WTC11 (cell line): ENCODE data around the gene ETV1. TPM values are rescaled to one million over a fixed set of nuclear protein-coding genes. Genes with fewer than 3 reads are reported as not detected.

Source experiments
- ATAC-seq: fragments of 200-7000 bp; cut with Tn5 transposase; 2 replicates; pipeline ENCODE4 v1.10.0; 2021; ENCODE audit warnings: mild to moderate bottlenecking, moderate library complexity
- CTCF ChIA-PET: fragments of 300-600 bp; sonication (Branson Sonifier 250); formaldehyde crosslinking; loops from one replicate; lab custom pipeline; 2021; ENCODE audit warnings: antibody characterized with exemption; lab: Charles Lee
- POLR2A ChIA-PET: fragments of 350-600 bp; sonication (Branson Sonifier 250); formaldehyde crosslinking; loops from one replicate; lab custom pipeline; 2021; ENCODE audit warnings: antibody characterized with exemption; lab: Charles Lee
- DNase-seq: peaks from one replicate; pipeline ENCODE4 v3.0.0; 2021; ENCODE audit warnings: low spot score
- H3K27ac Mint-ChIP-seq: 2 replicates; pipeline ENCODE4 v1.8.0; 2021; ENCODE audit warnings: mixed read lengths
- H3K27me3 Mint-ChIP-seq: 2 replicates; pipeline ENCODE4 v1.8.0; 2021; ENCODE audit warnings: low read depth, mild to moderate bottlenecking, moderate library complexity, mixed read lengths
- H3K36me3 Mint-ChIP-seq: 2 replicates; pipeline ENCODE4 v1.8.0; 2021; ENCODE audit warnings: mixed read lengths
- H3K4me1 Mint-ChIP-seq: 2 replicates; pipeline ENCODE4 v1.8.0; 2022; ENCODE audit warnings: mixed read lengths
- H3K4me3 Mint-ChIP-seq: 2 replicates; pipeline ENCODE4 v1.8.0; 2021; ENCODE audit warnings: mild to moderate bottlenecking, moderate library complexity, mixed read lengths
- H3K9me3 Mint-ChIP-seq: 2 replicates; pipeline ENCODE4 v1.8.0; 2021; ENCODE audit warnings: mixed read lengths
- CREB1 ChIP-seq: sonication (generic); formaldehyde crosslinking; IDR thresholded peaks from 2 replicates; pipeline ENCODE4 v1.8.0; 2023; ENCODE audit warnings: mild to moderate bottlenecking, missing genetic modification reagents
- FOXJ3 ChIP-seq: sonication (generic); formaldehyde crosslinking; IDR thresholded peaks from 2 replicates; pipeline ENCODE4 v1.9.0; 2021; ENCODE audit warnings: missing genetic modification reagents, mild to moderate bottlenecking, borderline replicate concordance
- HMGA2 ChIP-seq: fragments of 250-450 bp; sonication (Bioruptor Pico); IDR thresholded peaks from 2 replicates; pipeline ENCODE4 v1.4.0; 2021; ENCODE audit warnings: mild to moderate bottlenecking, moderate library complexity
- IRF1 ChIP-seq: sonication (generic); formaldehyde crosslinking; IDR thresholded peaks from 2 replicates; pipeline ENCODE4 v1.8.0; 2023; ENCODE audit warnings: missing genetic modification reagents
- JAZF1 ChIP-seq: fragments of 250-450 bp; sonication (Bioruptor Pico); IDR thresholded peaks from 2 replicates; pipeline ENCODE4 v1.9.0; 2021; ENCODE audit warnings: moderate library complexity, mild to moderate bottlenecking, inconsistent platforms
- MYBL2 ChIP-seq: sonication (generic); formaldehyde crosslinking; IDR thresholded peaks from 2 replicates; pipeline ENCODE4 v1.8.1; 2023; ENCODE audit warnings: mild to moderate bottlenecking, moderate library complexity, missing genetic modification reagents
- NR1H2 ChIP-seq: sonication (generic); formaldehyde crosslinking; IDR thresholded peaks from 2 replicates; pipeline ENCODE4 v1.9.0; 2021; ENCODE audit warnings: mild to moderate bottlenecking, moderate library complexity, missing genetic modification reagents
- PRRX2 ChIP-seq: fragments of 250-450 bp; sonication (Bioruptor Pico); IDR thresholded peaks from 2 replicates; pipeline ENCODE4 v1.8.0; 2021; ENCODE audit warnings: mild to moderate bottlenecking
- SMAD4 ChIP-seq: sonication (generic); formaldehyde crosslinking; IDR thresholded peaks from 2 replicates; pipeline ENCODE4 v1.8.0; 2022; ENCODE audit warnings: mild to moderate bottlenecking, missing genetic modification reagents
- TEAD4 ChIP-seq: sonication (generic); formaldehyde crosslinking; IDR thresholded peaks from 2 replicates; pipeline ENCODE4 v1.8.0; 2022; ENCODE audit warnings: mild to moderate bottlenecking, missing genetic modification reagents
- TP53 ChIP-seq: sonication (generic); formaldehyde crosslinking; IDR thresholded peaks from 2 replicates; pipeline ENCODE4 v1.8.1; 2023; ENCODE audit warnings: mild to moderate bottlenecking, missing genetic modification reagents
- USF1 ChIP-seq: sonication (generic); formaldehyde crosslinking; IDR thresholded peaks from 2 replicates; pipeline ENCODE4 v1.8.0; 2022; ENCODE audit warnings: mild to moderate bottlenecking, missing genetic modification reagents
- ZNF317 ChIP-seq: sonication (generic); formaldehyde crosslinking; IDR thresholded peaks from 2 replicates; pipeline ENCODE4 v1.8.1; 2023; ENCODE audit warnings: low read depth, mild to moderate bottlenecking, moderate library complexity, missing genetic modification reagents, borderline replicate concordance
- ZNF423 ChIP-seq: fragments of 250-450 bp; sonication (Bioruptor Pico); IDR thresholded peaks from 2 replicates; pipeline ENCODE4 v2.1.2; 2022; ENCODE audit warnings: mild to moderate bottlenecking, moderate library complexity
- total RNA-seq: library from RNA; stranded (reverse); gene quantifications from 3 replicates; pipeline ENCODE4 v1.2.3, GENCODE V29; 2021
- TF ChIP-seq, protein P1 (sequence below): sonication (generic); formaldehyde crosslinking; conservative IDR thresholded peaks from 2 replicates; pipeline ENCODE4 v1.8.1; 2023; ENCODE audit warnings: mild to moderate bottlenecking, low read depth, missing genetic modification reagents, moderate library complexity
- TF ChIP-seq, protein P2 (sequence below): sonication (generic); formaldehyde crosslinking; IDR thresholded peaks from 2 replicates; pipeline ENCODE4 v1.8.1; 2022; ENCODE audit warnings: low read depth, mild to moderate bottlenecking, moderate library complexity, missing genetic modification reagents, borderline replicate concordance
- TF ChIP-seq, protein P3 (sequence below): sonication (generic); formaldehyde crosslinking; IDR thresholded peaks from 2 replicates; pipeline ENCODE4 v1.8.1; 2023; ENCODE audit warnings: mild to moderate bottlenecking, missing genetic modification reagents, moderate library complexity
- TF ChIP-seq, protein P4 (sequence below): sonication (generic); formaldehyde crosslinking; IDR thresholded peaks from 2 replicates; pipeline ENCODE4 v1.8.1; 2023; ENCODE audit warnings: mild to moderate bottlenecking, missing genetic modification reagents, borderline replicate concordance
- TF ChIP-seq, protein P5 (sequence below): fragments of 250-450 bp; sonication (Bioruptor Pico); IDR thresholded peaks from 2 replicates; pipeline ENCODE4 v1.8.0; 2021; ENCODE audit warnings: mild to moderate bottlenecking

The ETV1 gene
- total RNA-seq, 1 experiment from 2014 or later, result 76.6 TPM

GRCh38 chr7:13953368-13953767 is 36.1 kb downstream of the ETV1 start:
- TF ChIP-seq JAZF1 (no peak), HMGA2 (CRISPR knock-in tag) (no peak), MYBL2 (CRISPR knock-in tag) (no peak), FOXJ3 (CRISPR knock-in tag) (no peak), PRRX2 (CRISPR knock-in tag) (no peak), USF1 (CRISPR knock-in tag) (no peak)
- TF ChIP-seq, protein P1, sequence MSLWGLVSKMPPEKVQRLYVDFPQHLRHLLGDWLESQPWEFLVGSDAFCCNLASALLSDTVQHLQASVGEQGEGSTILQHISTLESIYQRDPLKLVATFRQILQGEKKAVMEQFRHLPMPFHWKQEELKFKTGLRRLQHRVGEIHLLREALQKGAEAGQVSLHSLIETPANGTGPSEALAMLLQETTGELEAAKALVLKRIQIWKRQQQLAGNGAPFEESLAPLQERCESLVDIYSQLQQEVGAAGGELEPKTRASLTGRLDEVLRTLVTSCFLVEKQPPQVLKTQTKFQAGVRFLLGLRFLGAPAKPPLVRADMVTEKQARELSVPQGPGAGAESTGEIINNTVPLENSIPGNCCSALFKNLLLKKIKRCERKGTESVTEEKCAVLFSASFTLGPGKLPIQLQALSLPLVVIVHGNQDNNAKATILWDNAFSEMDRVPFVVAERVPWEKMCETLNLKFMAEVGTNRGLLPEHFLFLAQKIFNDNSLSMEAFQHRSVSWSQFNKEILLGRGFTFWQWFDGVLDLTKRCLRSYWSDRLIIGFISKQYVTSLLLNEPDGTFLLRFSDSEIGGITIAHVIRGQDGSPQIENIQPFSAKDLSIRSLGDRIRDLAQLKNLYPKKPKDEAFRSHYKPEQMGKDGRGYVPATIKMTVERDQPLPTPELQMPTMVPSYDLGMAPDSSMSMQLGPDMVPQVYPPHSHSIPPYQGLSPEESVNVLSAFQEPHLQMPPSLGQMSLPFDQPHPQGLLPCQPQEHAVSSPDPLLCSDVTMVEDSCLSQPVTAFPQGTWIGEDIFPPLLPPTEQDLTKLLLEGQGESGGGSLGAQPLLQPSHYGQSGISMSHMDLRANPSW, result no peak
- TF ChIP-seq, protein P2, sequence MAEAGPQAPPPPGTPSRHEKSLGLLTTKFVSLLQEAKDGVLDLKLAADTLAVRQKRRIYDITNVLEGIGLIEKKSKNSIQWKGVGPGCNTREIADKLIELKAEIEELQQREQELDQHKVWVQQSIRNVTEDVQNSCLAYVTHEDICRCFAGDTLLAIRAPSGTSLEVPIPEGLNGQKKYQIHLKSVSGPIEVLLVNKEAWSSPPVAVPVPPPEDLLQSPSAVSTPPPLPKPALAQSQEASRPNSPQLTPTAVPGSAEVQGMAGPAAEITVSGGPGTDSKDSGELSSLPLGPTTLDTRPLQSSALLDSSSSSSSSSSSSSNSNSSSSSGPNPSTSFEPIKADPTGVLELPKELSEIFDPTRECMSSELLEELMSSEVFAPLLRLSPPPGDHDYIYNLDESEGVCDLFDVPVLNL (CRISPR knock-in tag), result no peak
- TF ChIP-seq, protein P3, sequence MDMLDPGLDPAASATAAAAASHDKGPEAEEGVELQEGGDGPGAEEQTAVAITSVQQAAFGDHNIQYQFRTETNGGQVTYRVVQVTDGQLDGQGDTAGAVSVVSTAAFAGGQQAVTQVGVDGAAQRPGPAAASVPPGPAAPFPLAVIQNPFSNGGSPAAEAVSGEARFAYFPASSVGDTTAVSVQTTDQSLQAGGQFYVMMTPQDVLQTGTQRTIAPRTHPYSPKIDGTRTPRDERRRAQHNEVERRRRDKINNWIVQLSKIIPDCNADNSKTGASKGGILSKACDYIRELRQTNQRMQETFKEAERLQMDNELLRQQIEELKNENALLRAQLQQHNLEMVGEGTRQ (CRISPR knock-in tag), result no peak
- TF ChIP-seq, protein P4, sequence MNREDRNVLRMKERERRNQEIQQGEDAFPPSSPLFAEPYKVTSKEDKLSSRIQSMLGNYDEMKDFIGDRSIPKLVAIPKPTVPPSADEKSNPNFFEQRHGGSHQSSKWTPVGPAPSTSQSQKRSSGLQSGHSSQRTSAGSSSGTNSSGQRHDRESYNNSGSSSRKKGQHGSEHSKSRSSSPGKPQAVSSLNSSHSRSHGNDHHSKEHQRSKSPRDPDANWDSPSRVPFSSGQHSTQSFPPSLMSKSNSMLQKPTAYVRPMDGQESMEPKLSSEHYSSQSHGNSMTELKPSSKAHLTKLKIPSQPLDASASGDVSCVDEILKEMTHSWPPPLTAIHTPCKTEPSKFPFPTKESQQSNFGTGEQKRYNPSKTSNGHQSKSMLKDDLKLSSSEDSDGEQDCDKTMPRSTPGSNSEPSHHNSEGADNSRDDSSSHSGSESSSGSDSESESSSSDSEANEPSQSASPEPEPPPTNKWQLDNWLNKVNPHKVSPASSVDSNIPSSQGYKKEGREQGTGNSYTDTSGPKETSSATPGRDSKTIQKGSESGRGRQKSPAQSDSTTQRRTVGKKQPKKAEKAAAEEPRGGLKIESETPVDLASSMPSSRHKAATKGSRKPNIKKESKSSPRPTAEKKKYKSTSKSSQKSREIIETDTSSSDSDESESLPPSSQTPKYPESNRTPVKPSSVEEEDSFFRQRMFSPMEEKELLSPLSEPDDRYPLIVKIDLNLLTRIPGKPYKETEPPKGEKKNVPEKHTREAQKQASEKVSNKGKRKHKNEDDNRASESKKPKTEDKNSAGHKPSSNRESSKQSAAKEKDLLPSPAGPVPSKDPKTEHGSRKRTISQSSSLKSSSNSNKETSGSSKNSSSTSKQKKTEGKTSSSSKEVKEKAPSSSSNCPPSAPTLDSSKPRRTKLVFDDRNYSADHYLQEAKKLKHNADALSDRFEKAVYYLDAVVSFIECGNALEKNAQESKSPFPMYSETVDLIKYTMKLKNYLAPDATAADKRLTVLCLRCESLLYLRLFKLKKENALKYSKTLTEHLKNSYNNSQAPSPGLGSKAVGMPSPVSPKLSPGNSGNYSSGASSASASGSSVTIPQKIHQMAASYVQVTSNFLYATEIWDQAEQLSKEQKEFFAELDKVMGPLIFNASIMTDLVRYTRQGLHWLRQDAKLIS (CRISPR knock-in tag), result no peak
- Mint-ChIP-seq H3K27me3 (no peaks in the 10 kb centered on the region), H3K4me3 (no peak overlapping the region; the same call in 1 of the 2 replicates), H3K36me3 (peaks cover 9% of the 10 kb centered on the region), H3K4me1 (peaks cover 64% of the 10 kb centered on the region), H3K27ac (peak overlapping the region; percentile 37; the same call in 1 of the 2 replicates), H3K9me3 (no peaks in the 10 kb centered on the region)
- no peak for DNase-seq
- ChIA-PET CTCF (no interaction called here), POLR2A (no interaction called here)
- ATAC-seq, result peak; percentile 65

- POLR2A ChIA-PET, result no interaction called here
These were observed 36.5 kb downstream of the ETV1 start for GRCh38 chr7:13952921-13953320.

DNA sequence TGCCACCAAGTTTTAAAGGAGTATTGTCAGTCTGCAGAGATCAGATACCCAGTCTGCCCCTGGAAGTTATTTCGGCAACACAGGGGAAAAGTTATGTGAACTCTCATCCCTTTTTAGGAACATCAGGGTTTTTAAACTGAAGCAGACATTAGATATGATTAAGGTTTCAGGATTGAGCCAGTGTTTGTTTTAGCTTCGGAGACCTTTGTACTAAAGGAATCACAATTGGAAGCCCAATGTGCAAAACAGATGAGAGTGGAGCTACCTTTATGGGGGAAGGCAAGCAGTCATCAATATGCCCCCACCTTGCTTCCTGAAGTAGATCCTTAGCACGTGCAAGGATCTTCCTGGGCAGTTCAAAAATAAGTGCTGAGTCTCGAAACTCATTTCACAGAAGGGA is 39.5 kb downstream of the ETV1 start:
- POLR2A ChIA-PET, result interaction anchor here (0.6 kb wide), 1 partner anchor 18 kb away, joined by 4 read pairs; no protein-coding TSS in a partner anchor
- Mint-ChIP-seq H3K4me1 (peaks cover 71% of the 10 kb centered on the region), H3K4me3 (no peak overlapping the region), H3K36me3 (peaks cover 14% of the 10 kb centered on the region), H3K9me3 (no peaks in the 10 kb centered on the region), H3K27ac (peak overlapping the region; percentile 92), H3K27me3 (no peaks in the 10 kb centered on the region)
- ATAC-seq (no peak), DNase-seq (no peak)
- CTCF ChIA-PET, result no interaction called here
- TF ChIP-seq, protein P5, sequence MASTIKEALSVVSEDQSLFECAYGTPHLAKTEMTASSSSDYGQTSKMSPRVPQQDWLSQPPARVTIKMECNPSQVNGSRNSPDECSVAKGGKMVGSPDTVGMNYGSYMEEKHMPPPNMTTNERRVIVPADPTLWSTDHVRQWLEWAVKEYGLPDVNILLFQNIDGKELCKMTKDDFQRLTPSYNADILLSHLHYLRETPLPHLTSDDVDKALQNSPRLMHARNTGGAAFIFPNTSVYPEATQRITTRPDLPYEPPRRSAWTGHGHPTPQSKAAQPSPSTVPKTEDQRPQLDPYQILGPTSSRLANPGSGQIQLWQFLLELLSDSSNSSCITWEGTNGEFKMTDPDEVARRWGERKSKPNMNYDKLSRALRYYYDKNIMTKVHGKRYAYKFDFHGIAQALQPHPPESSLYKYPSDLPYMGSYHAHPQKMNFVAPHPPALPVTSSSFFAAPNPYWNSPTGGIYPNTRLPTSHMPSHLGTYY (CRISPR knock-in tag), result no peak
- no peak for TF ChIP-seq NR1H2
- no peak for TF ChIP-seq IRF1 (CRISPR knock-in tag)
- no peak for TF ChIP-seq SMAD4 (CRISPR knock-in tag)
- no peak for TF ChIP-seq CREB1

More at GRCh38 chr7:13952921-13953320, 36.5 kb downstream of the ETV1 start:
- ATAC-seq (no peak), DNase-seq (no peak)
- H3K27ac Mint-ChIP-seq, result peak overlapping the region; percentile 2; the same call in 1 of the 2 replicates
- CTCF ChIA-PET, result no interaction called here
- H3K36me3 Mint-ChIP-seq, result peaks cover 11% of the 10 kb centered on the region
- H3K27me3 Mint-ChIP-seq, result no peaks in the 10 kb centered on the region
- TF ChIP-seq CREB1 (no peak), JAZF1 (no peak), TP53 (CRISPR knock-in tag) (no peak), ZNF423 (CRISPR knock-in tag) (no peak), ZNF317 (CRISPR knock-in tag) (no peak), PRRX2 (CRISPR knock-in tag) (no peak), TEAD4 (CRISPR knock-in tag) (no peak)
- no peak overlapping the region for H3K4me3 Mint-ChIP-seq
- no peaks in the 10 kb centered on the region for H3K9me3 Mint-ChIP-seq
- H3K4me1 Mint-ChIP-seq, result peaks cover 68% of the 10 kb centered on the region
